Measurements from ENCODE around the gene SLC25A48.

The SLC25A48 gene

GRCh38 chr5:135937245-135937911 is 102.9 kb downstream of the SLC25A48 start:
- no peak for DNase-seq
